ENCODE measurements around the gene CHST13. TPM values are rescaled to one million over a fixed set of nuclear protein-coding genes. Genes with fewer than 3 reads are reported as not detected.

The CHST13 gene
- 0.09 TPM in 1 of 2 replicates, not detected in the other for total RNA-seq

- Mint-ChIP-seq H3K36me3 (ENCODE audit: low read depth) (no peaks in the 10 kb centered on the region), H3K9me3 (no peaks in the 10 kb centered on the region), H3K27ac (no peak within 1 kb of the TSS), H3K27me3 (ENCODE audit: low read depth) (peaks cover 13% of the 10 kb centered on the region), H3K4me1 (ENCODE audit: low read depth) (no peaks in the 10 kb centered on the region), H3K4me3 (ENCODE audit: low read depth) (no peak within 1 kb of the TSS)
- DNase-seq (ENCODE audit: low spot score) = no peak
- intact Hi-C loops (cut with micrococcal nuclease) = no loop called here
Observed at GRCh38 chr3:126523745-126524428, at the start of gene CHST13. Gene CHST13, plus strand, starts transcription at chr3:126524155. Its CDS starts 178 bp downstream, at chr3:126524333.

GRCh38 chr3:126474498-126475412 is 49.2 kb upstream of the CHST13 start:
- Mint-ChIP-seq H3K27me3 (ENCODE audit: low read depth) (no peaks in the 10 kb centered on the region), H3K36me3 (ENCODE audit: low read depth) (peaks cover 42% of the 10 kb centered on the region), H3K27ac (peak overlapping the region; percentile 92), H3K4me1 (ENCODE audit: low read depth) (peaks cover 28% of the 10 kb centered on the region), H3K4me3 (ENCODE audit: low read depth) (peak overlapping the region; percentile 94), H3K9me3 (no peaks in the 10 kb centered on the region)
- intact Hi-C loops (cut with micrococcal nuclease) = loop anchor here (1.0 to 10.0 kb wide), 3 partner anchors 120 to 558 kb away; partner anchors contain the start of genes KLF15 and PLXNA1
- peak; percentile 24 for DNase-seq (ENCODE audit: low spot score)

GRCh38 chr3:126475413-126476114 is 48.4 kb upstream of the CHST13 start, which contains the start of gene ZXDC:
Gene ZXDC, minus strand, starts transcription at chr3:126475891. Its CDS starts 26 bp downstream, at chr3:126475865.
- Mint-ChIP-seq H3K36me3 (ENCODE audit: low read depth) (peaks cover 34% of the 10 kb centered on the region), H3K27me3 (ENCODE audit: low read depth) (no peaks in the 10 kb centered on the region), H3K4me3 (ENCODE audit: low read depth) (peak within 1 kb of the TSS; percentile 94), H3K9me3 (no peaks in the 10 kb centered on the region), H3K4me1 (ENCODE audit: low read depth) (peaks cover 28% of the 10 kb centered on the region), H3K27ac (peak within 1 kb of the TSS; percentile 92)
- DNase-seq (ENCODE audit: low spot score) = peak; percentile 90
- intact Hi-C loops (cut with micrococcal nuclease) = loop anchor here (1.0 to 10.0 kb wide), 3 partner anchors 121 to 559 kb away; partner anchors contain the start of genes KLF15 and PLXNA1

- Mint-ChIP-seq H3K4me1 (ENCODE audit: low read depth) (peaks cover 24% of the 10 kb centered on the region), H3K27me3 (ENCODE audit: low read depth) (no peaks in the 10 kb centered on the region), H3K36me3 (ENCODE audit: low read depth) (peaks cover 26% of the 10 kb centered on the region), H3K9me3 (no peaks in the 10 kb centered on the region), H3K4me3 (ENCODE audit: low read depth) (peak overlapping the region; percentile 71), H3K27ac (peak overlapping the region; percentile 47)
- intact Hi-C loops (cut with micrococcal nuclease) = loop anchor here (5.0 to 10.0 kb wide), 2 partner anchors 122 to 506 kb away; partner anchors contain the start of genes KLF15 and PLXNA1
- no peak for DNase-seq (ENCODE audit: low spot score)
Observed at GRCh38 chr3:126476166-126477060, 47.5 kb upstream of the CHST13 start.

GRCh38 chr3:126477061-126477380 is 46.9 kb upstream of the CHST13 start:
- peaks cover 22% of the 10 kb centered on the region for H3K36me3 Mint-ChIP-seq (ENCODE audit: low read depth)
- no peak for DNase-seq (ENCODE audit: low spot score)
- intact Hi-C loops (cut with micrococcal nuclease) = loop anchor here (5.0 to 10.0 kb wide), 2 partner anchors 122 to 505 kb away; partner anchors contain the start of genes KLF15 and PLXNA1
- no peaks in the 10 kb centered on the region for H3K27me3 Mint-ChIP-seq (ENCODE audit: low read depth)
- peaks cover 23% of the 10 kb centered on the region for H3K4me1 Mint-ChIP-seq (ENCODE audit: low read depth)
- H3K9me3 Mint-ChIP-seq = no peaks in the 10 kb centered on the region
- H3K27ac Mint-ChIP-seq = no peak overlapping the region
- H3K4me3 Mint-ChIP-seq (ENCODE audit: low read depth) = peak overlapping the region; percentile 70

GRCh38 chr3:126478581-126479310 is 45.2 kb upstream of the CHST13 start:
- H3K36me3 Mint-ChIP-seq (ENCODE audit: low read depth) = peaks cover 5% of the 10 kb centered on the region
- no peaks in the 10 kb centered on the region for H3K9me3 Mint-ChIP-seq
- no peak for DNase-seq (ENCODE audit: low spot score)
- no peak overlapping the region for H3K4me3 Mint-ChIP-seq (ENCODE audit: low read depth)
- intact Hi-C loops (cut with micrococcal nuclease) = loop anchor here (5.0 to 10.0 kb wide), 2 partner anchors 124 to 504 kb away; partner anchors contain the start of genes KLF15 and PLXNA1
- H3K4me1 Mint-ChIP-seq (ENCODE audit: low read depth) = peaks cover 8% of the 10 kb centered on the region
- H3K27ac Mint-ChIP-seq = no peak overlapping the region
- H3K27me3 Mint-ChIP-seq (ENCODE audit: low read depth) = no peaks in the 10 kb centered on the region

- intact Hi-C loops (cut with micrococcal nuclease) = loop anchor here (5.0 to 10.0 kb wide), 2 partner anchors 125 to 503 kb away; partner anchors contain the start of genes KLF15 and PLXNA1
- Mint-ChIP-seq H3K4me3 (ENCODE audit: low read depth) (no peak overlapping the region), H3K9me3 (no peaks in the 10 kb centered on the region), H3K4me1 (ENCODE audit: low read depth) (peaks cover 4% of the 10 kb centered on the region), H3K27ac (no peak overlapping the region), H3K27me3 (ENCODE audit: low read depth) (no peaks in the 10 kb centered on the region), H3K36me3 (ENCODE audit: low read depth) (peaks cover under 1% of the 10 kb centered on the region)
- DNase-seq (ENCODE audit: low spot score) = no peak
Observed at GRCh38 chr3:126479642-126480041, 44.3 kb upstream of the CHST13 start.

- intact Hi-C loops (cut with micrococcal nuclease) = no loop called here
- H3K4me1 Mint-ChIP-seq (ENCODE audit: low read depth) = peaks cover 3% of the 10 kb centered on the region
- H3K36me3 Mint-ChIP-seq (ENCODE audit: low read depth) = no peaks in the 10 kb centered on the region
- no peak overlapping the region for H3K4me3 Mint-ChIP-seq (ENCODE audit: low read depth)
- H3K27me3 Mint-ChIP-seq (ENCODE audit: low read depth) = no peaks in the 10 kb centered on the region
- no peak for DNase-seq (ENCODE audit: low spot score)
- H3K27ac Mint-ChIP-seq = no peak overlapping the region
- no peaks in the 10 kb centered on the region for H3K9me3 Mint-ChIP-seq
Observed at GRCh38 chr3:126480206-126480605, 43.7 kb upstream of the CHST13 start.

- H3K4me3 Mint-ChIP-seq (ENCODE audit: low read depth) = no peak overlapping the region
- peaks cover 3% of the 10 kb centered on the region for H3K4me1 Mint-ChIP-seq (ENCODE audit: low read depth)
- no peak overlapping the region for H3K27ac Mint-ChIP-seq
- no peak for DNase-seq (ENCODE audit: low spot score)
- H3K9me3 Mint-ChIP-seq = no peaks in the 10 kb centered on the region
- no peaks in the 10 kb centered on the region for H3K36me3 Mint-ChIP-seq (ENCODE audit: low read depth)
- intact Hi-C loops (cut with micrococcal nuclease) = no loop called here
- H3K27me3 Mint-ChIP-seq (ENCODE audit: low read depth) = no peaks in the 10 kb centered on the region
Observed at GRCh38 chr3:126480861-126481260, 43.1 kb upstream of the CHST13 start.

- Mint-ChIP-seq H3K27ac (no peak overlapping the region), H3K4me3 (ENCODE audit: low read depth) (no peak overlapping the region), H3K4me1 (ENCODE audit: low read depth) (peaks cover 8% of the 10 kb centered on the region), H3K9me3 (no peaks in the 10 kb centered on the region), H3K27me3 (ENCODE audit: low read depth) (no peaks in the 10 kb centered on the region), H3K36me3 (ENCODE audit: low read depth) (no peaks in the 10 kb centered on the region)
- DNase-seq (ENCODE audit: low spot score) = no peak
- intact Hi-C loops (cut with micrococcal nuclease) = no loop called here
Observed at GRCh38 chr3:126481808-126482502, 42.0 kb upstream of the CHST13 start.
